Fibroblast of the aortic adventitia (primary cell): Measurements from ENCODE around the gene LRIT2. TPM values are rescaled to one million over a fixed set of nuclear protein-coding genes. Genes with fewer than 3 reads are reported as not detected.

Source experiments
- DNase-seq: peaks from one replicate; pipeline ENCODE4 v3.0.0-alpha.2; 2010; ENCODE audit warnings: low read depth
- H3K4me3 ChIP-seq: 2 replicates; pipeline ENCODE4 v1.5.1; 2011; ENCODE audit warnings: low read depth, mild to moderate bottlenecking, control low read depth, low read length, moderate library complexity
- total RNA-seq: library from RNA; depleted of rRNA; stranded (reverse); fragments of >200 nt; gene quantifications from 2 replicates; pipeline ENCODE4 v1.2.3, GENCODE V29; 2012; ENCODE audit warnings: low replicate concordance
- TF ChIP-seq, protein P1 (sequence below): IDR thresholded peaks from 2 replicates; pipeline ENCODE4 v1.5.1; 2011; ENCODE audit warnings: mild to moderate bottlenecking, low read length, control low read depth, inconsistent platforms; ENCODE audit not compliant: insufficient read depth

LRIT2 gene
- total RNA-seq, 1 donor = not detected

DNA sequence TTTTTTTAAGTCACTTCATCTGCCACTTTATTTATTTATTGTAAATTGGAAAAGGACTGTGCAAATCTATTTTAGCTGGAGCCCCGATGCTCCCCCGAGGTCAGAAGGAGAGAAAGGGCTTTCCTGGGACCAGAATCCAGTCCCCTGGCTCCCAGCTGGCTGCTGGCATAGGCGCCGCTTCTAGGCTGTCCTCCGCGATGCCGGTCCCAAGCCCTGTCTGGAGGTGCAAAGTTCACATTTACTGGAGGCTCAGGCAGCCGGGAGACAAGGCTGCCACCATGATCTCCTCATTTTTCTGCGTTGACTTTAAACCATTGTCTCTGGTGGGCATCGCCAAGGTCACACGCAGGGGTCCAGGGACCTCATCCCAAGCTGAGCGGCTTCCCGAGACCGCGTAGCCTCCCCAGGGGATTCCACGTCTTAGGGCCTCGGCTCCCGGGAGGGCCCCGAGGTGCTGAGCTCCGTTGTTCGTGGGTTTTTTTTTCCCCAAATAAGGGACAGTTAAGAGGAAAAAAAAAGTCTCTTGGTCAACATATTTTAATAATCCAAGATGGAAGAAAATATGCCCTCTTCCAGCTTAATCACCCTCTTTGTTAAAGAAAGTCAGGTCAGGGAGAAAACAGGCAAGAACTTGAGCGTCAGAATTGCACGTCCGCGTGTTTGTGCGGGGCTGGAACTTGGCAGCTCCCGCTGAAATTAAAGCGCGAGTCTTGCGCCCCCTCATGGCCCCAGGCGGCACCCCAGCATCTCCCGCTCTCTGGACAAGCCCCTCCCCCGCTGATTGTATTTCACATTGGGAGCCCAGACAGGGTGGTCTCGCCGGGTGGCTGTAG is 31.4 kb upstream of the LRIT2 start:
- DNase-seq = peak; percentile 39

DNA sequence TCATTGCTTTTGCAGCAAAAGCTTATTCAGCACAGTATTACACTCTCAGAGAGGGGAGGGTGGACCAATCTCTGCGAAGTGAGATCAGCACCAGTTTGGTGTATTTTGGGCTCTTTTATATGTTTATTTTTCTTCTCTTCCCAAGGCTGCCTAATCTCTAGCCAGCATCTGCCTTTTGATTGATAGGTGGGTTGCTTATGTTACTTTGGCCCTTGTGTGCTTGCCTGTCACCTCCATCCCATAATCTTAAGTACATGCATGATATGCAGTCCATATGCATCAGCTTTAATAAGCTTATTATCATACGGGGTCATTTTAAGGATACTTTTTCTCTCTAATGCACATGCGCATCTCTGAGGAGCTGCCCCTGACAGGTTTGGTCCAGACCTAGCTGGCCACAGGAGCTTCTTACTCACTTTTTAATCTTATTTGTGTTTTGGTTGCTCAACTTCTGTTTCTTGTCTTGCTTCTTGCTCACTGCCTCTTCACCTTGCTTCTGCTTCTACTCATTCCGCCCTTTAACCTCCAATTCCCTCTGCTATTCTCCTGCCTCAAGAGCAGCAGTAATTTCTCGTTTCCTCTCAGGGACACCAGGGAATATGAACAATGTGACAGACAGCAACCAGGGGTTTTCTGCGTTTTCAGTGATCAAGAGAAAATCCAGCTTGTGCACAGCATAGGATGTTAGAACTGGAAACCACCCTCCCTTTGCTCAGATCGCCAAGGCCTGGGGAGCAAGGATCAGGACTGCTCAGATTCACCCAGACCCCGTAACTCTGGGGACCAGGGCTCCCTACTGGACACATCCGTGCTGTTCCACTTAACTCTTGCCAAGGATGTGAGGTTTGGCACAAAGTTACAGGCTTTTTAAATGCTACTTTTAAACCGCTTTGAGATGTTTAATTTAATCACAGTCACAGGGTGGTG is 29.5 kb upstream of the LRIT2 start:
- no peak overlapping the region for H3K4me3 ChIP-seq
- no peak for DNase-seq
- TF ChIP-seq, protein P1, sequence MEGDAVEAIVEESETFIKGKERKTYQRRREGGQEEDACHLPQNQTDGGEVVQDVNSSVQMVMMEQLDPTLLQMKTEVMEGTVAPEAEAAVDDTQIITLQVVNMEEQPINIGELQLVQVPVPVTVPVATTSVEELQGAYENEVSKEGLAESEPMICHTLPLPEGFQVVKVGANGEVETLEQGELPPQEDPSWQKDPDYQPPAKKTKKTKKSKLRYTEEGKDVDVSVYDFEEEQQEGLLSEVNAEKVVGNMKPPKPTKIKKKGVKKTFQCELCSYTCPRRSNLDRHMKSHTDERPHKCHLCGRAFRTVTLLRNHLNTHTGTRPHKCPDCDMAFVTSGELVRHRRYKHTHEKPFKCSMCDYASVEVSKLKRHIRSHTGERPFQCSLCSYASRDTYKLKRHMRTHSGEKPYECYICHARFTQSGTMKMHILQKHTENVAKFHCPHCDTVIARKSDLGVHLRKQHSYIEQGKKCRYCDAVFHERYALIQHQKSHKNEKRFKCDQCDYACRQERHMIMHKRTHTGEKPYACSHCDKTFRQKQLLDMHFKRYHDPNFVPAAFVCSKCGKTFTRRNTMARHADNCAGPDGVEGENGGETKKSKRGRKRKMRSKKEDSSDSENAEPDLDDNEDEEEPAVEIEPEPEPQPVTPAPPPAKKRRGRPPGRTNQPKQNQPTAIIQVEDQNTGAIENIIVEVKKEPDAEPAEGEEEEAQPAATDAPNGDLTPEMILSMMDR = no peak

More for the DNA sequence above, 31.4 kb upstream of the LRIT2 start:
- H3K4me3 ChIP-seq = no peak overlapping the region
- TF ChIP-seq, protein P1 = peak; percentile 62

DNA sequence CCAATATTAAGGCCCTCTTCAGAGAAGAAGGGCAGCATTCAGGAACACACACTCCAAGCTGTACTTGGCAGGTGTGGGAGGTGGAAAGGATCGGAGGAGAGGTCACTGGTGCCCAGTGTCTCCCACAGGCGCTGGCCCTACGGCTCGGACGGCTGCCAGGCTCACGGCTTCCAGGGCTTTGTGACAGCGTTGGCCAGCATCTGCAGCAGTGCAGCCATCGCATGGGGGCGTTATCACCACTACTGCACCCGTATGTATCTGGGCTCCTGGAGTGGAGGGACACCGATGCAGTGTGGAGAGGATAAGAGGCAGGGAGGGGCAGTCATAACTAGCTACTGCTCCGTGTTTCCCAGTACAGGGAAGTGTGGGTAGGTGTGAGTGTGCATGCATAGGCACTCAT is 23.4 kb upstream of the LRIT2 start:
- TF ChIP-seq, protein P1 = no peak
- H3K4me3 ChIP-seq = no peak overlapping the region
- no peak for DNase-seq

DNA sequence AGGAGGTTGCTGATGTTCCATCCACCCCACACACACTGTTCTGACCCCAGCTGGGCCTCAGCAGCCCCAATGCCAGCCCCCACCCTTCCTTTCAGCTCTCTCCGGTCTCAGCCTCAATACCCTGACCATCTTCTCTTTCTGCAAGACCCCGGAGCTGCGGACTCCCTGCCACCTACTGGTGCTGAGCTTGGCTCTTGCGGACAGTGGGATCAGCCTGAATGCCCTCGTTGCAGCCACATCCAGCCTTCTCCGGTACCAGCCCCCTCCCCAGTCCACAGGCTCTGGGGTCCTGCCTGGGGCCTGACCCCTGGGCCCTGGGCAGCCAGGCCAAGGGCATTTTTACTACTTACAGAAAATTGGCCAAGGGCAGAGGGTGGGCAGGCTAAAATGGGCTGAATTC is 22.2 kb upstream of the LRIT2 start:
- TF ChIP-seq, protein P1 = no peak
- no peak overlapping the region for H3K4me3 ChIP-seq
- DNase-seq = no peak

DNA sequence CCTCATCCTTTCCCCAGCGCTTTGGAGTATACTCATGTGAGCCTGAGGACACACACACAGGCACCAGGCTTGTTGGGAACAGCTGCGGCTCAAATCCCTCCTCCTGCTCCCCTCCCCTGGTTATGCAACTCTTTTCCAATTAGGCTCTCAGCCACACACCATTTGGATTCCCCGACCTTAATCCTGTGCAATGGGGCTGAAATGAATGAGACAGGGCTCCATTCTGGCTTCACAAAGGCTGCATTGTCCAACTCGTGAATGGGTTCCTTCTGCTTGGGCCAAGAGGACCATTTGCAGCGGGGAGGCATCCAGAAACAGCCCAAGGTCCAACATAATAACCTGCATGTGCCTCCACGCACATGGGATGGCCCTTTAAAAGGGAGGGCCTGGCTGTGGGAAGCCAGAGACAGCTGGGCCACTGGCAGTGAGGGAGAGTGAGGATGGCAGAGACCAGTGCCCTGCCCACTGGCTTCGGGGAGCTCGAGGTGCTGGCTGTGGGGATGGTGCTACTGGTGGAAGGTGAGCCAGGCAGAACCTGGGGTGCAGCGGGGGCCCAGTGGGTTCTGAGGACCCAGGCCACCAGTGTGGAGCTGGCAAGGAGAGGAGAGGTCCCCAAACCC is 19.4 kb upstream of the LRIT2 start, which contains the start of gene RGR:
TSS of gene RGR (plus strand) at position 403 of the 620 bp plus-strand sequence. CDS start at position 441, 38 bp downstream.
- DNase-seq = no peak
- TF ChIP-seq, protein P1 = no peak
- no peak within 1 kb of the TSS for H3K4me3 ChIP-seq

DNA sequence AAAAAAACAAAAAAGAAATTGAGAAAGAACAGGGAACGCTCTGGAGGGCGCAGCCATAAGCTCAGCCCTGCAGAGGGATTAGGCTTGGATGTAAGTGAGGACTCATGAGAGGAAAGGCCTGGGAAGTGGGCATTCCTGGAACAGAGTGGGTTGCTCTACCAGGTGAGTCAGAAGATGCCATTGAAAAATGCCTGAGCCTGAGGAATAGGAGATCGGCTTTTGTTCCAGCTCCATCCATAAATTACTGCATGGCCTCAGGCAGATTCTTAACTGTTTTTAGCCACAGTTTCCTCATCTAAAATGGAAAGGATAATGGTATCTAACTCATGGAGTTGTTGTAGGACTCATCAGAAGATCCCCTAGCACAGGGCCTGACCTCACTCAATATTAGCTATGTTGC is 18.4 kb upstream of the LRIT2 start:
- DNase-seq = no peak
- TF ChIP-seq, protein P1 = no peak
- H3K4me3 ChIP-seq = no peak overlapping the region
